ENCODE measurements around the gene WWP2. TPM values are rescaled to one million over a fixed set of nuclear protein-coding genes. Genes with fewer than 3 reads are reported as not detected.

The WWP2 gene
- total RNA-seq, 3 donors from 2014 or later (not counting 1 experiment from before 2014, with no cell fraction given) = 72.8 to 95.6 (median 81.6) TPM

- peaks cover 0 to 10% of the 10 kb centered on the region in 2 donors for H3K4me1 Mint-ChIP-seq
Measured at GRCh38 chr16:69747115-69747514, 15.0 kb upstream of the WWP2 start.

GRCh38 chr16:69748694-69749345 is 13.3 kb upstream of the WWP2 start:
- H3K27ac Mint-ChIP-seq = no peak overlapping the region
- H3K4me3 Mint-ChIP-seq = no peak overlapping the region
- H3K36me3 ChIP-seq (ENCODE audit: control insufficient read depth, insufficient read depth, low read length) = peaks cover 65% of the 10 kb centered on the region
- H3K9me3 ChIP-seq (ENCODE audit: control insufficient read depth, insufficient read depth, low read length) = no peaks in the 10 kb centered on the region
- TF ChIP-seq CTCF (IDR thresholded peaks at IDR 0.05) = no peak
- DNase-seq = no peak
- no peak for ATAC-seq
- H3K36me3 Mint-ChIP-seq = peaks cover 9% of the 10 kb centered on the region
- WGBS (ENCODE audit: insufficient coverage) = 93% methylated on average over 16 of the region's 20 CpGs
- peaks cover 1 to 21% of the 10 kb centered on the region in 2 donors for H3K4me1 Mint-ChIP-seq
- no peaks in the 10 kb centered on the region for H3K9me3 Mint-ChIP-seq
- H3K27me3 Mint-ChIP-seq (ENCODE audit: low read depth in 2 of 2) = no peaks in the 10 kb centered on the region
- H3K27me3 ChIP-seq (ENCODE audit: control insufficient read depth, insufficient read depth, low read length) = no peaks in the 10 kb centered on the region
- intact Hi-C loops (cut with micrococcal nuclease) = no loop called here
- peaks cover 3% of the 10 kb centered on the region for H3K4me1 ChIP-seq (ENCODE audit: control insufficient read depth, insufficient read depth, low read length)
- H3K27ac ChIP-seq (ENCODE audit: low read length) = no peak overlapping the region
- H3K4me3 ChIP-seq (ENCODE audit: low read length) = no peak overlapping the region

More at GRCh38 chr16:69747115-69747514, 15.0 kb upstream of the WWP2 start:
- Histone ChIP-seq H3K9me3 (ENCODE audit: control insufficient read depth, insufficient read depth, low read length) (no peaks in the 10 kb centered on the region), H3K27ac (ENCODE audit: low read length) (no peak overlapping the region), H3K4me3 (ENCODE audit: low read length) (no peak overlapping the region), H3K27me3 (ENCODE audit: control insufficient read depth, insufficient read depth, low read length) (no peaks in the 10 kb centered on the region), H3K36me3 (ENCODE audit: control insufficient read depth, insufficient read depth, low read length) (peaks cover 80% of the 10 kb centered on the region), H3K4me1 (ENCODE audit: control insufficient read depth, insufficient read depth, low read length) (no peaks in the 10 kb centered on the region)
- WGBS (ENCODE audit: insufficient coverage) = 93% methylated on average over 8 of the region's 8 CpGs
- TF ChIP-seq CTCF (IDR thresholded peaks at IDR 0.05) = no peak
- Mint-ChIP-seq H3K4me3 (no peak overlapping the region), H3K27ac (no peak overlapping the region), H3K27me3 (ENCODE audit: low read depth in 2 of 2) (no peaks in the 10 kb centered on the region), H3K36me3 (peaks cover 9% of the 10 kb centered on the region), H3K9me3 (no peaks in the 10 kb centered on the region)
- no peak for ATAC-seq
- intact Hi-C loops (cut with micrococcal nuclease) = no loop called here
- DNase-seq = no peak

- WGBS (ENCODE audit: insufficient coverage) = 22% methylated on average over 4 of the region's 4 CpGs
- no peaks in the 10 kb centered on the region for H3K9me3 ChIP-seq (ENCODE audit: control insufficient read depth, insufficient read depth, low read length)
- no peak for TF ChIP-seq CTCF (IDR thresholded peaks at IDR 0.05)
- peak overlapping the region; percentile 78 for H3K4me3 ChIP-seq (ENCODE audit: low read length)
- ATAC-seq (no peak), DNase-seq (no peak)
- H3K27me3 Mint-ChIP-seq (ENCODE audit: low read depth in 2 of 2) = no peaks in the 10 kb centered on the region
- H3K27ac ChIP-seq (ENCODE audit: low read length) = peak overlapping the region; percentile 51
- H3K9me3 Mint-ChIP-seq = no peaks in the 10 kb centered on the region
- peaks cover 19% of the 10 kb centered on the region for H3K36me3 ChIP-seq (ENCODE audit: control insufficient read depth, insufficient read depth, low read length)
- intact Hi-C loops (cut with micrococcal nuclease) = loop anchor here (1.0 to 5.0 kb wide), 3 partner anchors 27 to 362 kb away; partner anchors contain the start of gene NQO1
- H3K4me3 Mint-ChIP-seq = peak overlapping the region; percentile 100
- peaks cover 14 to 28% of the 10 kb centered on the region in 2 donors for H3K4me1 Mint-ChIP-seq
- H3K27me3 ChIP-seq (ENCODE audit: control insufficient read depth, insufficient read depth, low read length) = no peaks in the 10 kb centered on the region
- H3K36me3 Mint-ChIP-seq = no peaks in the 10 kb centered on the region
- H3K4me1 ChIP-seq (ENCODE audit: control insufficient read depth, insufficient read depth, low read length) = peaks cover 14% of the 10 kb centered on the region
- H3K27ac Mint-ChIP-seq = peak overlapping the region; percentile 97 to 99
Measured at GRCh38 chr16:69754143-69754468, 8.0 kb upstream of the WWP2 start.
